Fibroblast of pulmonary artery (primary cell): ENCODE measurements around the gene ADH1A.

Source experiments
- DNase-seq: peaks from one replicate; pipeline ENCODE4 v3.0.0-alpha.2; 2010; ENCODE audit warnings: low read depth
- H3K4me3 ChIP-seq: replicated peaks from 2 replicates; pipeline ENCODE4 v1.5.1; 2011; ENCODE audit warnings: low read depth, mild to moderate bottlenecking, control low read depth, low read length, moderate library complexity
- CTCF ChIP-seq: IDR thresholded peaks from 2 replicates; pipeline ENCODE4 v1.5.1; 2011; ENCODE audit warnings: mild to moderate bottlenecking, control low read depth, low read length, inconsistent platforms; ENCODE audit errors: missing control alignments

The ADH1A gene

GRCh38 chr4:99314211-99314610 lies 23.4 kb upstream of the ADH1A start:
- no peak for DNase-seq
- TF ChIP-seq CTCF, result no peak

GRCh38 chr4:99310389-99310788 lies 19.6 kb upstream of the ADH1A start:
- TF ChIP-seq CTCF, result no peak
- H3K4me3 ChIP-seq, result no peak overlapping the region
- no peak for DNase-seq

More at GRCh38 chr4:99314211-99314610, 23.4 kb upstream of the ADH1A start:
- H3K4me3 ChIP-seq, result no peak overlapping the region

GRCh38 chr4:99305638-99306400 lies 15.0 kb upstream of the ADH1A start:
- no peak for DNase-seq
- no peak for TF ChIP-seq CTCF
- H3K4me3 ChIP-seq, result no peak overlapping the region

GRCh38 chr4:99301376-99302164 lies 10.8 kb upstream of the ADH1A start:
- no peak for TF ChIP-seq CTCF
- DNase-seq, result peak; percentile 53
- no peak overlapping the region for H3K4me3 ChIP-seq

GRCh38 chr4:99300934-99301333 lies 10.1 kb upstream of the ADH1A start:
- peak; percentile 99 for DNase-seq
- TF ChIP-seq CTCF, result no peak
- H3K4me3 ChIP-seq, result no peak overlapping the region

GRCh38 chr4:99293357-99293756 lies 2.6 kb upstream of the ADH1A start:
- no peak for DNase-seq
- no peak overlapping the region for H3K4me3 ChIP-seq
- no peak for TF ChIP-seq CTCF

- DNase-seq, result no peak
- TF ChIP-seq CTCF, result no peak
- no peak overlapping the region for H3K4me3 ChIP-seq
These were observed 5.4 kb downstream of the ADH1A start for GRCh38 chr4:99285387-99285786.
